Calu3 (cell line): Measurements from ENCODE around the gene EFCAB14. TPM values are rescaled to one million over a fixed set of nuclear protein-coding genes. Genes with fewer than 3 reads are reported as not detected.
A peak's percentile ranks its signal among the peaks of the same experiment; 100 is the strongest.
"Not testable (repeated sequence)": the region's sequence is repeated elsewhere in the genome, so short reads cannot be mapped to it uniquely, and the experiment has no call there.

Experiments
- BruUV-seq: library from RNA; stranded (reverse); fragments of 400-500 nt; replicated peaks from 2 replicates; lab custom pipeline; 2021; lab: Mats Ljungman, UMichigan
- CTCF ChIA-PET: fragments of 300-600 bp; sonication (Branson Sonifier 250); formaldehyde crosslinking; loops from one replicate; lab custom pipeline; 2022; ENCODE audit warnings: antibody characterized with exemption; lab: Charles Lee
- DNase-seq: peaks from one replicate; pipeline ENCODE4 v3.0.0; 2022
- H3K27ac Mint-ChIP-seq: one replicate; pipeline ENCODE4 v1.8.0; 2022; ENCODE audit warnings: mixed read lengths; ENCODE audit not compliant: unreplicated experiment
- H3K27me3 Mint-ChIP-seq: one replicate; pipeline ENCODE4 v1.8.0; 2022; ENCODE audit warnings: mixed read lengths; ENCODE audit not compliant: unreplicated experiment
- H3K36me3 Mint-ChIP-seq: one replicate; pipeline ENCODE4 v1.8.0; 2022; ENCODE audit warnings: mild to moderate bottlenecking, moderate library complexity, mixed read lengths; ENCODE audit not compliant: insufficient read depth, unreplicated experiment
- H3K4me1 Mint-ChIP-seq: one replicate; pipeline ENCODE4 v1.8.0; 2022; ENCODE audit warnings: mild to moderate bottlenecking, low read depth, mixed read lengths; ENCODE audit not compliant: unreplicated experiment
- H3K4me3 Mint-ChIP-seq: one replicate; pipeline ENCODE4 v1.8.0; 2022; ENCODE audit warnings: mild to moderate bottlenecking, low read depth, moderate library complexity, mixed read lengths; ENCODE audit not compliant: unreplicated experiment
- H3K9me3 Mint-ChIP-seq: one replicate; pipeline ENCODE4 v1.8.0; 2022; ENCODE audit warnings: low read depth, mixed read lengths; ENCODE audit not compliant: unreplicated experiment
- intact Hi-C: fragments of 100-400 bp; cut with micrococcal nuclease; formaldehyde crosslinking; loops from one replicate; pipeline ENCODE4 v1.10.0; 2022; ENCODE audit not compliant: unreplicated experiment
- total RNA-seq: library from RNA; stranded (reverse); gene quantifications from 2 replicates; pipeline ENCODE4 v1.2.3, GENCODE V29; 2022
- TF ChIP-seq, protein P1 (sequence below): fragments of 200-600 bp; IDR thresholded peaks from one replicate; pipeline ENCODE4 v1.8.0; 2022; ENCODE audit warnings: antibody characterized with exemption; ENCODE audit not compliant: unreplicated experiment

The EFCAB14 gene
- total RNA-seq, 1 experiment from 2014 or later = 108 TPM

DNA sequence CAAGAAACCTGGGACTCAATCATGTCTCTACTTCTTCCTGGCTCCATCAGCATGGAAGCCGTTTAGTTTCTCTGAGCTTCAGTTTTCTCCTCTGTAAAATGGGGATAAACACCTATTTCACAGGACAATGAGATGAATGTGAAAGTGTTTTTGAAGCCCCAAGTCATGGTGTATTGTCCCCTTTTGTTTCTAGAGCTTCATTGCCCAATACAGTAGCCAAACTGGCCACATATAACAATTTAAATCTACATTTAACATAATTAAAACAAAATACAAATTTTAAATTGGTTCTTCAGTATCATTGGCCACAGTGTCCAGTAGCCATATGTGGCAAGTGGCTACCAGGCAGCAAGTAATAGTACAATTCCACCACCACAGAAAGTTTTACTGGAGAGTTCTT lies 2.3 kb upstream of the EFCAB14 start:
- BruUV-seq = no TSS peak
- H3K27ac Mint-ChIP-seq = no peak overlapping the region
- no peak overlapping the region for H3K4me3 Mint-ChIP-seq
- intact Hi-C loops = no loop called here
- peaks cover 29% of the 10 kb centered on the region for H3K4me1 Mint-ChIP-seq
- CTCF ChIA-PET = no interaction called here
- no peaks in the 10 kb centered on the region for H3K9me3 Mint-ChIP-seq
- peaks cover 5% of the 10 kb centered on the region for H3K27me3 Mint-ChIP-seq
- TF ChIP-seq, protein P1, sequence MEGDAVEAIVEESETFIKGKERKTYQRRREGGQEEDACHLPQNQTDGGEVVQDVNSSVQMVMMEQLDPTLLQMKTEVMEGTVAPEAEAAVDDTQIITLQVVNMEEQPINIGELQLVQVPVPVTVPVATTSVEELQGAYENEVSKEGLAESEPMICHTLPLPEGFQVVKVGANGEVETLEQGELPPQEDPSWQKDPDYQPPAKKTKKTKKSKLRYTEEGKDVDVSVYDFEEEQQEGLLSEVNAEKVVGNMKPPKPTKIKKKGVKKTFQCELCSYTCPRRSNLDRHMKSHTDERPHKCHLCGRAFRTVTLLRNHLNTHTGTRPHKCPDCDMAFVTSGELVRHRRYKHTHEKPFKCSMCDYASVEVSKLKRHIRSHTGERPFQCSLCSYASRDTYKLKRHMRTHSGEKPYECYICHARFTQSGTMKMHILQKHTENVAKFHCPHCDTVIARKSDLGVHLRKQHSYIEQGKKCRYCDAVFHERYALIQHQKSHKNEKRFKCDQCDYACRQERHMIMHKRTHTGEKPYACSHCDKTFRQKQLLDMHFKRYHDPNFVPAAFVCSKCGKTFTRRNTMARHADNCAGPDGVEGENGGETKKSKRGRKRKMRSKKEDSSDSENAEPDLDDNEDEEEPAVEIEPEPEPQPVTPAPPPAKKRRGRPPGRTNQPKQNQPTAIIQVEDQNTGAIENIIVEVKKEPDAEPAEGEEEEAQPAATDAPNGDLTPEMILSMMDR = no peak
- peaks cover 30% of the 10 kb centered on the region for H3K36me3 Mint-ChIP-seq
- DNase-seq = no peak

DNA sequence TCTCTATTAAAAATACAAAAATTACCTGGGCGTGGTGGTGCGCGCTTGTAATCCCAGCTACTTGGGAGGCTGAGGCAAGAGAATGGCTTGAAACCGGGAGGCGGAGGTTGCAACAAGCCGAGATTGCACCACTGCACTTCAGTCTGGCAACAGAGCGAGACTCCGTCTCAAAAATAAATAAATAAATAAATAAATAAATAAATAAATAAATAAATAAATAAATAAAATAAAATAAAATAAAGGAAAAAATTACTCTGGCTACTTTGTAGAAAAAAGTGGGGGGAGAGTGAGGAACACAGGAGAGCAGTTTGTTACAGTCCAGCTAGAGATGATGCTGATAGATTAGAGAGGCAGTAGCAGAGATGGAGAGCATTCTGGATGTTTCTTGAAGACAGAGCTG lies 1.4 kb upstream of the EFCAB14 start:
- H3K4me3 Mint-ChIP-seq, H3K27ac Mint-ChIP-seq, intact Hi-C loops, DNase-seq, BruUV-seq, H3K9me3 Mint-ChIP-seq, H3K27me3 Mint-ChIP-seq: not testable (repeated sequence)
- Mint-ChIP-seq H3K4me1 (peaks cover 33% of the 10 kb centered on the region), H3K36me3 (peaks cover 39% of the 10 kb centered on the region)
- CTCF ChIA-PET = interaction anchor here (0.7 kb wide), 1 partner anchor 19 kb away, joined by 6 read pairs; no protein-coding TSS in a partner anchor

DNA sequence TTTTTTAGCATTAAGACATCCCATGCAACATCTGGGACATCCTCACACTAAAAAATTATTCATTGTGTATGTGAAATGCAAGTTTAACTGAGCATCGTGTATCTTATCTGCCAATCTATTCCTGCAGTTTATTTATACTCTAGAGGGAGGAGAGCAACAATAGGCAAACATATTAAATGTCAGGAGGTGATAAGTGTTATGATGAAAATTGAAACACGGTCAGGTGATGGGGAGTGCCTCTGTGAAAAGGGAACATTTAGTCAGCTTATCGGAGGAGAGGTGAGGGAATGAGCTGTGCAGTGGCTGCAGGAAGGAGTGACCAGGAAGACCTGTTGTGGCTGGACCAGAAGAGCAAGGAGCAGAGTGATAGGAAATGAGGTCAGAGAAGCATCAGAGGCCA lies 775 bp upstream of the EFCAB14 start:
- Mint-ChIP-seq H3K9me3 (no peaks in the 10 kb centered on the region), H3K27me3 (no peaks in the 10 kb centered on the region), H3K4me3 (peak overlapping the region; percentile 91), H3K36me3 (peaks cover 45% of the 10 kb centered on the region), H3K27ac (peak overlapping the region; percentile 90), H3K4me1 (peaks cover 39% of the 10 kb centered on the region)
- intact Hi-C loops = no loop called here
- CTCF ChIA-PET = no interaction called here
- TF ChIP-seq, protein P1 = no peak
- BruUV-seq = no TSS peak
- DNase-seq = peak; percentile 49

DNA sequence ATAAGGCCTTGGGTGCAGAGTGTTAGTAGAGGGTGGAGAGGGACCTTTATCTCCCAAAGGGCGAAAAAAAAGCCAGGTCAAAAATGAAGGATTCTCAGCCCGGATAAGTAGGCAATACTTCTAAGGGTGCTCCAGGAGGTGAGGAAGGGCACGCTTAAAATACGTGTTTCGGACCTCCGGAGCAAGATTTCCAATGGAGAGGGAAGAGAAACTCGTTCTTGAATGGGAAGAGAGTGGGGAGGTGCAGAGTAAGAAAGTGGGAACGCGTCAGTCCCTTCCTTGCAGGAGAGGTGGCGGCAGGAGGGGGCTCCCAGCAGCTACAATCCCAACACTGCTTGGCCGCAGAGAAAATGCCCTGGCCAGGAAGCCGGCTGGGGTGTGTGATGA lies 581 bp downstream of the EFCAB14 start:
- Mint-ChIP-seq H3K4me3 (peak overlapping the region; percentile 91), H3K4me1 (peaks cover 39% of the 10 kb centered on the region), H3K36me3 (peaks cover 53% of the 10 kb centered on the region), H3K9me3 (no peaks in the 10 kb centered on the region), H3K27me3 (no peaks in the 10 kb centered on the region), H3K27ac (peak overlapping the region; percentile 90)
- CTCF ChIA-PET = interaction anchor here (0.6 kb wide), 1 partner anchor 86 kb away, joined by 3 read pairs; no protein-coding TSS in a partner anchor
- TF ChIP-seq, protein P1 = no peak
- BruUV-seq = TSS peak; percentile 41
- no peak for DNase-seq
- intact Hi-C loops = no loop called here

DNA sequence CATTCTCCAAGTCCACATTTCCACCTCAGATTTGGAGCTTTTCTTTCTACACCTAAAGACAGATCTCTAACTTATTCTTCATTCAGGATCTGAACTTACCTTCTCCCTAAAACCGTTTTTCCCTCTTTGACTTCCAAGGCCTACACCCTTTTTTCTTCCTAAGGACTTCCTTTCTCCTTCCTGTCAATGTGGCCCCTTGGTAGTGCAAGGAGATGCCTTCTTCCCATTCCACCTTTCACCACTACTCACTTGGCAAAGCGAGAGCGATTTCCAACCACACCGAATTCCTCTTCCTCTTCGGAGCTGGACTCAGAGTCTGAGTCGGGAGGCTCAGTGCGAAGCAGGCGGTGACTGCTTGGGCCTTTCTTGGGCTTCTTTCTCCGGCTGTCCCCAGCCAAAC lies 1.3 kb downstream of the EFCAB14 start:
- BruUV-seq = no TSS peak
- H3K36me3 Mint-ChIP-seq = peaks cover 53% of the 10 kb centered on the region
- H3K4me1 Mint-ChIP-seq = peaks cover 39% of the 10 kb centered on the region
- DNase-seq = no peak
- CTCF ChIA-PET = interaction anchor here (0.6 kb wide), 2 partner anchors 36 to 86 kb away, joined by 3 to 4 read pairs; no protein-coding TSS in a partner anchor
- peak overlapping the region; percentile 90 for H3K27ac Mint-ChIP-seq
- no peaks in the 10 kb centered on the region for H3K9me3 Mint-ChIP-seq
- TF ChIP-seq, protein P1 = no peak
- intact Hi-C loops = no loop called here
- H3K27me3 Mint-ChIP-seq = no peaks in the 10 kb centered on the region
- peak overlapping the region; percentile 91 for H3K4me3 Mint-ChIP-seq
